ELR (cell line): ENCODE measurements around the gene SLC1A6.
A peak's percentile ranks its signal among the peaks of the same experiment; 100 is the strongest.
"Not testable (repeated sequence)": the region's sequence is repeated elsewhere in the genome, so short reads cannot be mapped to it uniquely, and the experiment has no call there.

ENCODE experiments used
- DNase-seq: peaks from one replicate; pipeline ENCODE4 v3.0.0-alpha.2; 2015; ENCODE audit warnings: low read depth

SLC1A6 gene

DNA sequence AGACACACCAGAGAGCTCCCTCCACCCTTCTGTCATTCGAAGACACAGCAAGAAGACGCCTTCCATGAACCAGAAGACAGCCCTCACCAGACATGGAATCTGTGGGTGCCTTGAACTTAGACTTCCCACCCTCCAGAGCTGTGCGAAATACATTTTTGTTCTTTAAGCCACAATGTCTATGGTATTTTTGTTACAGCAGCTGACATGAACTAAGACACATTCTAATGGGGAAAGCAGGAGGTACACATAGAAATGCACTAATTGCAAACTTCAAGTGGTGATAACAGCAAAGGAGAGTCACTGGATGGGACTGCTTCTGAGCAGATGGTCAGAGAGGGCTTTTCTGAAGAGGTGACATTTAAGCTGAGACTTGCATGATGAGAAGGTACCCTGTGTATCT lies 22.2 kb downstream of the SLC1A6 start:
- no peak for DNase-seq

- DNase-seq = no peak
Observed at GRCh38 chr19:14954071-14954655, 25.5 kb downstream of the SLC1A6 start.

DNA sequence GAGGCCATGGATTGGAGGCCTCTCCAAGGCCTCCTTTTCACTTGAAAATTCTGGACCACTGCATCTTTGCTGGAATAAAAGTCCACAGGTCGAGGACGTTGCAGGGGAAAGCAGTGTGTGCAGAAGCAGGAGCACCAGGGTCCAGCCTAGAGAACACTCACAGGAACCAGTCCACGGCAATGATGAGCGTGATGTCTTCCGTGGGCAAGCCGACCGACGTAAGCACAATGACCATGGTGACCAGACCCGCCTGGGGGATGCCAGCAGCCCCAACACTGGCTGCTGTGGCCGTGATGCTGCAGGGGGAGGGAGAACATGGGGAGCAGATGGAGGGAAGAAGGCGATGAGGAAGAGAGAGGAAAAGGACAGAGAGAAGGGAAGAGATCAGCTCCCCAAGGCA lies 26.9 kb downstream of the SLC1A6 start:
- DNase-seq = no peak

DNA sequence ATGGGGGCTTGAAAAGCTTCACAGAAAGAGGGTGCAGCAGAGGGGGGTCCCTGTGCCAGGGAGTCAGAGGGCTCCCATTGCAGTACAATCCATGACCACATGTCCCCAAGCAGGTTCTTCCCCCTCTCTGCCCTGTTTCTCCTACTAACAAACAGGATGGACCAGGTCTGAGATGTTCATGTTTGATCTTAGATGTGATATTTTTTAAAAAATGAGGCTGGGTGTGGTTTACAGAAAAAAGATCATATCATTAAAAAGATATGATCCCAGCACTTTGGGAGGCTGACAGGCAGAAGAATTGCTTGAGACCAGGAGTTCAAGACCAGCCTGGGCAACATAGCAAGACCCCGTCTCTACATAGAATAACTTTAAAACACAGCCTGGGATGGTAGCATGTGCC lies 29.2 kb downstream of the SLC1A6 start:
- no peak for DNase-seq

DNA sequence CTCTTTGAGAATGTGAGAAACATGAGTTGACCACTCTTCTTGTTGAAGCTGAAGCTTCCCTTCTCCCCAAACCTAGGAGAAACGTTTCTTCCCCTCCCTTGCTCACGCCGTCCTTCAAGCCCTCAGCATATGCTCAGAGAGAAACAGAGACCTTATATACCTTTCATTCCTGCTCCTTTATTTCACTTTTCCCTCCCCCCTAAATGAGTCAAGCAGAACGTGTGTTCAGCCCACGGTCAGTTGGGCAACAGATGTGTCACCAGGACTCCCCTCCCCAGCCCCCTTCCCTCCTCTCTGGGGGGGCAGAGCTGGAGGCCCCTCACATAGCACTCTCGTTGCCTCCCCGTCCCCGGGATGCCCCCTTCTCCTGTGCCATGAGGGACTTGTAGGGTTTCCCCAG lies 29.8 kb downstream of the SLC1A6 start:
- no peak for DNase-seq

- not testable (repeated sequence) for DNase-seq
Observed at GRCh38 chr19:14949413-14949812, 30.3 kb downstream of the SLC1A6 start.

DNA sequence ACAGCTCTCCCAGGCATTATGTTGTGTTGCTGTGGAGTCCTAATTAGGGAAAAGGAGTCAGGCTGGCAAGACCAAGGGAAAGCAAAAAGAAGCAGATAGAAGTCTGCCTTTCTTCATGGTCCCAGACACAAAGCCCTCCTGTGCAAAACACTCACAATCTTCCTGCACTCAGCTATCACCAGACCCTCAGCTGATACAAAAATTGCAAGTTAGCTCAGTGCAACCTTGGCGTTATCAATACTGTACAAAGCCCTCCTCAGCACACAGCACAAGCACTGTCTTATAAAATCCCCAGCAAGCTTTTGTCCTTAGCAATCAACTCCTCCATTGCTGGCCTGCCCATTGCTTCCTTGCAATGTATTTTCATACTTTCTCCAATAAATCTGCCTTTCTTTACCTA lies 35.2 kb downstream of the SLC1A6 start:
- no peak for DNase-seq

- peak; percentile 21 for DNase-seq
Observed at GRCh38 chr19:14943601-14944000, 36.1 kb downstream of the SLC1A6 start.

- no peak for DNase-seq
Observed at GRCh38 chr19:14941189-14941588, 38.5 kb downstream of the SLC1A6 start, which contains the start of gene OR7C2. Gene OR7C2 (plus strand): TSS chr19:14941489. CDS start chr19:14941489, 0 bp downstream.

- no peak for DNase-seq
Observed at GRCh38 chr19:14940266-14940665, 39.4 kb downstream of the SLC1A6 start.

GRCh38 chr19:14933506-14933905 lies 46.2 kb downstream of the SLC1A6 start:
- no peak for DNase-seq

DNA sequence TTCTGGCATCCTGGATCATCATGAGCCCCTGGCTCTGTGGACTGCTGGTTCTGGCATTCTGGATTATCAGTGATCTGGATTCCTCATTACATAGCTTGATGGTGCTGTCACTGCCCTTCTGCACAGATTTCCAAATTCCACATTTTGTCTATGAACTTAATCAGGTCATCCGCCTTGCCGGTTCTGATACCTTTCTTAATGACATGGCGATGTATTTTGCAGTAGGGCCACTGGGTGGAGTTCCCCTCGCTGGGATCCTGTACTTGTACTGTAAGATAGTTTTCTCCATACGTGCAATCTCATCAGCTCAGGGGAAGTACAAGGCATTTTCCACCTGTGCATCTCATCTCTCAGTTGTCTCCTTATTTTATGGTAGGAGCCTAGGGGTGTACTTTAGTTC lies 62.8 kb downstream of the SLC1A6 start:
- DNase-seq = peak; percentile 9

DNA sequence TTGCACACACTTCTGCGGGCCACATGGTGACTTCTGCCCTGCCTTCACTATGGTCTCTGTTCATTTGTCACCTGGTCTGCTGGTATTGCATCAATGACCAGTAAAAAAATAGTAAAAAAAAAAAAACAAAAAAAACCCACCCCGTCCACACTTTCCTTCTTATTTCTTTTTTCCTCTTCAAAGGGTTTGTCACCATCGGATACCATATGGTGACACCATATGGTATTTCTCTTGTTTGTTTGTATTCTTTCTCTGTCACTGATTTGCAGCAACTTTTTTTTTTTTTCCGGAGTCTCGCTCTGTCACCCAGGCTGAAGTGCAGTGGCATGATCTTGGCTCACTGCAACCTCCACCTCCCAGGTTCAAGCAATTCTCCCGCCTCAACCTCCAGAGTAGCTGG lies 64.5 kb downstream of the SLC1A6 start:
- DNase-seq = no peak

DNA sequence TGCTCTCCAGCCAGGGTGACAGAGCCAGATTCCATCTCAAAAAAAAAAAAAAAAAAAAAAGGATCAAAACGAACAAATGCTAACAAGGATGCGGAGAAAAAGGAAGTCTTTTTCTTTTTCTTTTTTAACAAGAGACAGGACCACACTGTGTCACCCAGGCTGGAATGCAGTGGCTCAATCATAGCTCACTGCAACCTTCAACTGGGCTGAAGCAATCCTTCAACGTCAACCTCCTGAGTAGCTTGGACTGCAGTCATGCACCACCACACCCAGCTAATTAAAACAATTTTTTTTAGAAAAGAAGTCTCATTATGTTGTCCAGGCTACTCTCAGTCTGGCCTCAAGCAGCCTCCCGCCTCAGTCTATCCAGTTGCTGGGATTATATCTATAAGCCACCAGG lies 73.0 kb downstream of the SLC1A6 start:
- no peak for DNase-seq

DNA sequence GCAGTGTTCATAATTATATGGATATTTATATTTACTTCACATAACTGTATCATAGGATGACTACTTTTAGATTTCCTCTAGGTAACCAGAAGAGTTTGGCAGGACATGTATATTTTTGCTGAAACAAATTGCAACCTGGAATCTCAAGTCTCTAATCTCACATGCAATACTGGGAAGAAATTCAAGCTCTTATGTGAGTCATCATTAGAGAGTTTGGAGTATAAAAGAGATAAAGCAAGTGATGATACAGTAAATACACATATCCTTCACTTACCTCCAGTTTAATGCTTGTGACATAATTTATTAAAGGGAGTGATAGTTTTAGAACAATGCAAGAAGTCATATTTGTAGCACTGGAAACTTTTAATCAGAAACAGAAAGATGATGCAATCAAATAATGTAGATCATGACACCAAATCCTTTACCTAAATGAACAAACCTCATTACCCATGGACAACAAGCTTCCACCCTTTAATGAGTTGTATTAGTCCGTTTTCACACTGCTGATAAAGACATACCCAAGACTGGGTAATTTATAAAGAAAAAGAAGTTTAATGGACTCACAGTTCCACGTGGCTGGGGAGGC lies 77.9 kb downstream of the SLC1A6 start:
- no peak for DNase-seq
